NB4 (cell line): ENCODE data around the gene KLC4.
A peak's percentile ranks its signal among the peaks of the same experiment; 100 is the strongest.

Source experiments
- DNase-seq: peaks from one replicate; pipeline ENCODE4 v3.0.0; 2010; ENCODE audit warnings: low read depth
- H3K4me3 ChIP-seq: one replicate; pipeline ENCODE4 v1.5.1; 2011; ENCODE audit warnings: mild to moderate bottlenecking, low read depth, low read length, moderate library complexity
- MYC ChIP-seq: IDR thresholded peaks from 2 replicates; pipeline ENCODE4 v1.6.1; 2011; ENCODE audit warnings: low read depth, low read length
- POLR2A ChIP-seq: IDR thresholded peaks from 2 replicates; pipeline ENCODE4 v1.6.1; 2011; ENCODE audit warnings: mild to moderate bottlenecking; ENCODE audit not compliant: insufficient read length; ENCODE audit errors: extremely low read depth
- TF ChIP-seq, protein P1 (sequence below): IDR thresholded peaks from 2 replicates; pipeline ENCODE4 v1.6.1; 2011; ENCODE audit warnings: low read depth, low read length
- TF ChIP-seq, protein P2 (sequence below): IDR thresholded peaks from one replicate; pipeline ENCODE4 v1.5.1; 2012; ENCODE audit warnings: low read depth, low read length

Gene KLC4

DNA sequence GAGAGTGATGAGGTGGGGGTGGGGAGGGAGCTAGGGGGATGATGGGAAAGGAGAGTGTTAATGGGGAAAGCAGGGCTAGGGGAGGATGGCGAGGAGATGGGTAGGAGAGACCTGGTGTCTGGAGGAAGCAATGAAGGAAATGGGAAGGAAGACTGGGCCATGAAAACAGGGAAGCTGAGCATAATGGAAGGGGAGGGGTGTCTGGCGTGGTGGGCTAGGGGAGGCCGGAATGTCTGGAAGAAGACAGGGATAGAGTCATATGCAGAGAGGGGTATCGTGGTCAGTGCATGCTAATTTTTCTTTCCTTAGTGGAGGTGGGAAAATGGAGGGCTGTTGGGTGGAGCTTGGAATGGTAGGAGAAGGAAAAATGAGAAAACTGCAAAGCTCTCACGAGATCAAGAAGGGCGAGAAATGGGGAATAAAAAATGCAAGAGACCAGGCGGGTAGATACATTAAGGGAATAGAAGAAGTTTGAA is 45.0 kb upstream of the KLC4 start:
- H3K4me3 ChIP-seq: peak overlapping the region; percentile 92
- TF ChIP-seq, protein P1, sequence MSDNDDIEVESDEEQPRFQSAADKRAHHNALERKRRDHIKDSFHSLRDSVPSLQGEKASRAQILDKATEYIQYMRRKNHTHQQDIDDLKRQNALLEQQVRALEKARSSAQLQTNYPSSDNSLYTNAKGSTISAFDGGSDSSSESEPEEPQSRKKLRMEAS: no peak
- TF ChIP-seq, protein P2, sequence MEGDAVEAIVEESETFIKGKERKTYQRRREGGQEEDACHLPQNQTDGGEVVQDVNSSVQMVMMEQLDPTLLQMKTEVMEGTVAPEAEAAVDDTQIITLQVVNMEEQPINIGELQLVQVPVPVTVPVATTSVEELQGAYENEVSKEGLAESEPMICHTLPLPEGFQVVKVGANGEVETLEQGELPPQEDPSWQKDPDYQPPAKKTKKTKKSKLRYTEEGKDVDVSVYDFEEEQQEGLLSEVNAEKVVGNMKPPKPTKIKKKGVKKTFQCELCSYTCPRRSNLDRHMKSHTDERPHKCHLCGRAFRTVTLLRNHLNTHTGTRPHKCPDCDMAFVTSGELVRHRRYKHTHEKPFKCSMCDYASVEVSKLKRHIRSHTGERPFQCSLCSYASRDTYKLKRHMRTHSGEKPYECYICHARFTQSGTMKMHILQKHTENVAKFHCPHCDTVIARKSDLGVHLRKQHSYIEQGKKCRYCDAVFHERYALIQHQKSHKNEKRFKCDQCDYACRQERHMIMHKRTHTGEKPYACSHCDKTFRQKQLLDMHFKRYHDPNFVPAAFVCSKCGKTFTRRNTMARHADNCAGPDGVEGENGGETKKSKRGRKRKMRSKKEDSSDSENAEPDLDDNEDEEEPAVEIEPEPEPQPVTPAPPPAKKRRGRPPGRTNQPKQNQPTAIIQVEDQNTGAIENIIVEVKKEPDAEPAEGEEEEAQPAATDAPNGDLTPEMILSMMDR: no peak
- TF ChIP-seq MYC (no peak), POLR2A (no peak)
- no peak for DNase-seq

DNA sequence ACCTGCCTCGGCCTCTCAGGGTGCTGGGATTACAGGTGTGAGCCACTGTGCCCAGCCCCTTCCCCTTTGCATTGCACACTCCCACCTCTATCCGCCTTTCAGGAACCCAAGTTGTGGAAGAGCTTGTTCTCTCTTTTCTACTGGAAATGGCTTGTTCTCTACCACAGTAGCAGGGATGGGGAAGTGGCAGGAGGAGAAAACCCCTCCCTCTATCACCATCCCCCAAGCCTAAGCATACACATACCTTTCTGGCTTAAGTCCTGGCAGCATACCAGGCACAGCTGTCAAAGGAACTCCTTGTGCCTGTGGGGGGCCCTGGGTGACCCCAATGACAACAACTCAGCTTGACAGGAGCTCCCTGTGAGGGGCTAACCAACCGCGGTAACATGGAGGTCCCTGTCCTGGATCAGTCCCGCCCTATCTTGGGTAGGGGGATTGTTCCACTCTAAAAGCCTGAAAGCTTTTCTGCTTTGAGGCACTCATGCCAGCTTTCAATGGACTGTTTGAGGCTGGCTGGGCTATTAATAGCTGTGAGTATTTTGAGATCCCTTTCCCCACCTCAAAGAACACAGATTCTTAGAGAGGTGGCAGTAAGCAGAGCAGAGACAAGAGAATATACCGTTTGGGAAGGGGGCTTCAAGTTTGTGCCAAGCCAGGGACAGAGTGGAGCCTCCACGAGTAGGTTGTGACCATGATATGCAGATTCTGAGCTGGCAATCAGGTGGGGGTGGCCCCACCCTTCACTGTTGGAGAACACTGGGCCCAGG is 43.1 kb upstream of the KLC4 start:
- no peak for DNase-seq
- TF ChIP-seq, protein P2: no peak
- TF ChIP-seq, protein P1: no peak
- TF ChIP-seq MYC (no peak), POLR2A (no peak)
- no peak overlapping the region for H3K4me3 ChIP-seq

DNA sequence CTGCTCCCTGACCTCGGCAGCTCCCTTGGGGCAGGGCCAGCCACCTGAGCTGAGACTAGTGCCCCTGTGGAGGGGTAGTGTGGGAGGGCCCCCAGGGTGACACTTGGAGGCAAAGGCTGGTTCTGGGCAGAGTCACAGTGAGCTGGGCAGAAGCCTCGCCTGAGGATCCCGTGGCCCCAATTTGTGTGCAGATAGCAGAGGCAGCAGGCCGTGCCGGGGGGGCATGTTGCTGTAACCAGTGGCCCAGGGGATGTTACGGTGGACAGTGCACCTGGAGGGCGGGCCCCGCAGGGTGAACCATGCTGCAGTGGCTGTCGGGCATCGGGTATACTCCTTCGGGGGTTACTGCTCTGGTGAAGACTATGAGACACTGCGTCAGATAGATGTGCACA is 42.5 kb upstream of the KLC4 start:
- no peak overlapping the region for H3K4me3 ChIP-seq
- no peak for TF ChIP-seq POLR2A
- TF ChIP-seq, protein P1: no peak
- TF ChIP-seq, protein P2: no peak
- no peak for TF ChIP-seq MYC
- DNase-seq: no peak

DNA sequence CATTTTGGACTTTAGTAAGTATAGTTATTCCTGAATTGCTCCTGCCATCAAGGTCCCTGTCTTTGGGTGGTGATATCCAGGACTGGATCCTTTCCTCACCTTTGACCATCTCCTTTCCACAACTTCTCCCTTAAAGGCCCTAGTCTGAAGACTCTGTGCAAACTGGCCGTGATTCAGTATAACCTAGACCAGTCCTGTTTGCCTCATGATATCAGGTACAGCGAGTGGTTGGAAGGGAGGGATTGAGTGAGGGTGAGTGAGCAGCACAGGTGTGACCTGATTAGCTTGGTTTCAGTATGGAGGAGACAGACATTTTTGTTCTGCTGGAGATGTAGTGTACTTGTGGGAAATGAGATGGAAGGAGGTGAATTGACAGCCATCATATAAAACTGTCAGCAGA is 40.3 kb upstream of the KLC4 start:
- no peak overlapping the region for H3K4me3 ChIP-seq
- TF ChIP-seq, protein P2: no peak
- TF ChIP-seq POLR2A (no peak), MYC (no peak)
- TF ChIP-seq, protein P1: no peak
- no peak for DNase-seq

DNA sequence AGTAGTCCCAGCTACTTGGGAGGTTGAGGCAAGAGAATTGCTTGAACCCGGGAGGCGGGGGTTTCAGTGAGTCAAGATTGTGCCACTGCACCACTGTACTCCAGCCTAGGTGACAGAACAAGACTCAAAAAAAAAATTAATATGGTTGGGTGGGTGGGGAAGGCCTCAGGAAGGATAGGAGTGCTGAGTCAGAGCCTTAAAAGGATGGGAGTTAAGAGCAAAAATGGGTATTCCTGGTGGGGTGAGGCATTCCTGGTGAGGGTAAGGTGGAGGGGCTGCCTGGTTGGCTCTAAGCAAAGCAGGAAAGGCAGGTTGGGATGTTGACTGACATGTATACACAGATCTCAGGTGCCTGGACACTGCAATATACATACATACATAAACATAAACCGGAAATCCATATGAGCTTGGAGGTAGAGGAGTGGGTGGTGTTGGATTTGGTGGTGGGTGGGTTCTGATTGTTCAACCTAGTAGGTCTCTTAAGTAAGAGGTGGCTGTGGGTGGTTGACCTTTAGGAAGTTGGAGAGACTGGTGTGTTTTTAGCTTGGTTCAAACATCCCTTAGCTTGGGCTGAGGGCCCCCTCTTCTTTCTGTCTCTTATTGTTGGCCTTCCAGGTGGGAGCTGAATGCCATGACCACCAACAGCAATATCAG is 39.3 kb upstream of the KLC4 start:
- TF ChIP-seq MYC (no peak), POLR2A (no peak)
- TF ChIP-seq, protein P1: no peak
- TF ChIP-seq, protein P2: no peak

More for the DNA sequence above, 39.3 kb upstream of the KLC4 start:
- H3K4me3 ChIP-seq: no peak overlapping the region
- no peak for DNase-seq
